Measurements from ENCODE around the gene TOMM6.
"Not testable (repeated sequence)": the region's sequence is repeated elsewhere in the genome, so short reads cannot be mapped to it uniquely, and the experiment has no call there.

Gene TOMM6

DNA sequence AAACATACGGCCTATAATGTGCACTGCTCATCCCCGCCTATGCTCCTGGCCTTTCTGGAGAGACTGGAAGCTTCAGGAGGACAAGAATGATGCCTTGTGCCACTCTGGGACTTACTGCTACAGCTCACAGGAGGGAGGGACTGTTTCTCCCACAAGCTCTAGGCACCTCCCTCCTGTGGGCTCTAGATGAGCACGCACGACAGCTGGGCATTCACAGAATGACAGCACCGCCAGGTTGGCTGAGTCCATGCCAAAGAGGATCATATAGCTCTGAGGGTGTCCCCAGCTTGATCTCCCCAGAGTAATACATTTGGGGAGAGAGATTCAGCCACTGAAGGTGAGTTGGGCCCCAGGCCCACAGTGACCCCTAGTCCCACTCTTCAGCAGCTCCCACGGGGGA is 30.2 kb upstream of the TOMM6 start:
- DNase-seq (ENCODE audit: low read depth): no peak
- TF ChIP-seq, protein P1, sequence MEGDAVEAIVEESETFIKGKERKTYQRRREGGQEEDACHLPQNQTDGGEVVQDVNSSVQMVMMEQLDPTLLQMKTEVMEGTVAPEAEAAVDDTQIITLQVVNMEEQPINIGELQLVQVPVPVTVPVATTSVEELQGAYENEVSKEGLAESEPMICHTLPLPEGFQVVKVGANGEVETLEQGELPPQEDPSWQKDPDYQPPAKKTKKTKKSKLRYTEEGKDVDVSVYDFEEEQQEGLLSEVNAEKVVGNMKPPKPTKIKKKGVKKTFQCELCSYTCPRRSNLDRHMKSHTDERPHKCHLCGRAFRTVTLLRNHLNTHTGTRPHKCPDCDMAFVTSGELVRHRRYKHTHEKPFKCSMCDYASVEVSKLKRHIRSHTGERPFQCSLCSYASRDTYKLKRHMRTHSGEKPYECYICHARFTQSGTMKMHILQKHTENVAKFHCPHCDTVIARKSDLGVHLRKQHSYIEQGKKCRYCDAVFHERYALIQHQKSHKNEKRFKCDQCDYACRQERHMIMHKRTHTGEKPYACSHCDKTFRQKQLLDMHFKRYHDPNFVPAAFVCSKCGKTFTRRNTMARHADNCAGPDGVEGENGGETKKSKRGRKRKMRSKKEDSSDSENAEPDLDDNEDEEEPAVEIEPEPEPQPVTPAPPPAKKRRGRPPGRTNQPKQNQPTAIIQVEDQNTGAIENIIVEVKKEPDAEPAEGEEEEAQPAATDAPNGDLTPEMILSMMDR (conservative IDR thresholded peaks at IDR 0.05; ENCODE audit: low read length): no peak
- H3K4me3 ChIP-seq (ENCODE audit: low read length): no peak overlapping the region

DNA sequence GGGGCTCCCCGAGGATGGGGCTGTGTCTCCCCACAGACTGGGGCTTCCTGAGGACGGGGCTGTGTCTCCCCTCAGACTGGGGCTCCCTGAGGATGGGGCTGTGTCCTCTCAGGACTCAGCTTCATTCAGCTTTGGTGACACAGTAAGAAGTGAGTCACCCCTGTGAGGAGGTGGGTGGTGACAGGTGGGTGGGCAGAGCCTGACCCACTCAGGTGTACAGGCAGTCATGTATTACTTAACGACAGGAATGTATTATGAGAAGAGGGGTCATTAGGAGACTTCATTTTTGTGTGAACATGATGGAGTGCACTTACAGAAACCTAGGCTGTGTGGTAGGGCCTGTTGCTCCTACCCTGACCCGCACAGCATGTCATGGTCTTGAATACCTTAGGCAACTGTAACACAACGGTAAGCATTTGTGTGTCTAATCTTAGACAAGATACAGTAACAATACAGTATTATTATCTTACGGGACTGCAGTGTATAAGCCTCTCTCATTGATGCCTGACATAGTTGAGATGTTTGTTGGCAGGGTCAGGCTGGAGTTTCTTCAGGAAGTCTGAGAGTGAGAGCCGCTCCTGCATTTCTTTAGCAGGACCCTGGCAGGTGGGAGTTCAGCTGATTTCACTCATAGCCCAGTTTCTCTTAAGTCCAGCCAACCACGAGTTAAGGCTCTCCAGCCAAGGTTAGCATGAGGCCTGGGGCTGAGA is 29.4 kb upstream of the TOMM6 start:
- TF ChIP-seq, protein P1 (conservative IDR thresholded peaks at IDR 0.05; ENCODE audit: low read length): no peak
- H3K4me3 ChIP-seq (ENCODE audit: low read length): no peak overlapping the region
- DNase-seq (ENCODE audit: low read depth): no peak

GRCh38 chr6:41758641-41759035 is 28.9 kb upstream of the TOMM6 start:
- DNase-seq (ENCODE audit: low read depth): no peak
- H3K4me3 ChIP-seq (ENCODE audit: low read length): no peak overlapping the region
- TF ChIP-seq, protein P1 (conservative IDR thresholded peaks at IDR 0.05; ENCODE audit: low read length): no peak

DNA sequence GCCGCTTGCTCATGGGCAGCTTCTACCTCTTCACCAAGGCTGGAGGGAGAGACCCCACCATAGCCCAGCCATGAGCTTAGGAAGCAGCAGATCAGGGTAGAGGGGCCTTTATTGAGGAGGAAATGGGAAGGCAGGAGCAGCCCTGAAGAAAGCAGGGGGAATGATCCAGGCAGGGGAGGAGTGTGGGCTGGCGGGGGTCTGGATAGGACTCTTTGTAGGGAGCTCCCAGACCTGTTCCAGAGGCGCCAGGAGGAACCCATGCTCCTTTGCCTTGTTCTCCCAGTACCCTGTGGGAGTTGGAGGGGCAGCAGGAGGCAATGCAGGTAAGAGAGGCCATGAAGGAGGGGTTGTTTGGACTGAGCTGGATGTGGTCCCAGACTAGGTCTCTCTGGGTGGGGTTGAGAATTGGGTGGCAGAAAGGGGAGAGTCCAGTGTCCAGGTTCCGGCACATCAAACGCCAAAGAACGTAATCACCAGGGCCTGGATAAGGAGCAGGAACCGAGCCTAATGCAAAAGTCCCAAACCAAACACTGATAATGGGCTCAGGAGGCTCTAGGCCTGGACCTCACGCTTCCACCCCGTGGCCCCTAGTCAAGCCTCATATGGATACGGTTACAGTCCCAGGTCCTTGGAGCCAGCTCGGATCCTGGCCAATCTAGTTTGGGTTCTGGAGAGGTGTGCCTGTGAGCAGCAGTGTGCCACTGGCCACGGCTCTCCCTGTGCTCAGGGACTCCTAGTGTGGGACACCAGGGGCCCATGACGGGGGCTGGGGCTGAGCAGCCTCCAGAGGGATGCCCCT is 28.2 kb upstream of the TOMM6 start:
- no peak overlapping the region for H3K4me3 ChIP-seq (ENCODE audit: low read length)
- TF ChIP-seq, protein P1 (conservative IDR thresholded peaks at IDR 0.05; ENCODE audit: low read length): no peak
- DNase-seq (ENCODE audit: low read depth): no peak

- no peak for DNase-seq (ENCODE audit: low read depth)
- H3K4me3 ChIP-seq (ENCODE audit: low read length): no peak overlapping the region
- TF ChIP-seq, protein P1 (conservative IDR thresholded peaks at IDR 0.05; ENCODE audit: low read length): no peak
Observed at GRCh38 chr6:41759905-41760579, 27.5 kb upstream of the TOMM6 start.

- no peak for DNase-seq (ENCODE audit: low read depth)
- no peak overlapping the region for H3K4me3 ChIP-seq (ENCODE audit: low read length)
- TF ChIP-seq, protein P1 (conservative IDR thresholded peaks at IDR 0.05; ENCODE audit: low read length): no peak
Observed at GRCh38 chr6:41763470-41763869, 24.0 kb upstream of the TOMM6 start.

- DNase-seq (ENCODE audit: low read depth); H3K4me3 ChIP-seq (ENCODE audit: low read length): not testable (repeated sequence)
Observed at GRCh38 chr6:41766043-41766664, 21.3 kb upstream of the TOMM6 start.
